ENCODE measurements around the gene EML4.

DNA sequence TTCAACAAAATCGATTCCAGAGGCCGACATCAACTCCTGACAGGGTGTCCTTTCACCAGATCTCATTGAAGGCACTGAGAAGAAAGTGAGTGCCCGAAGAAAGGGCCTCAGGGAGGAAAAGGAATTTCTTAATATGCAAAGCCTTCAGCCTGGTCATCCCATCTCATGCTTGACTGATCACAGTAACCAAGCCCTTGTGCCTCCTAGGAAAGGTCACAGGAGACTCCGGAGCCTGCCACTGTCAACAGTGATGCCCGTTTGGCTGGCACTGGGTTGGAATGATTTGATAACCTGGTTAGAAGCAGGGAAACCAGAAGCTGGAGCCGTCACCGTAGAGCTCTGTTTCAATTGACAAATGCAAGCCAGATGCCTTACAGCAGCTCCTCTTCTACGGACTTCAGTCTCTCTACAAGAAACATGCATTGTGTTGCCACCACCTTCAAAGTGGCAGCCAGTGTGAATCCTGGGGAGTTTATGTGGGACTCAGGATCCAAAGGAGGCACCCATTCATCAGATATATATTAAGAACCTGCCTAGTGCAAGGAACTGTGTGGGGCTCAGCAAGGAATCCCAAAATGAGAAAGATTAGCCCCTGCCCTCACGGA is 167.3 kb downstream of the EML4 start:
- TF ChIP-seq, protein P1, sequence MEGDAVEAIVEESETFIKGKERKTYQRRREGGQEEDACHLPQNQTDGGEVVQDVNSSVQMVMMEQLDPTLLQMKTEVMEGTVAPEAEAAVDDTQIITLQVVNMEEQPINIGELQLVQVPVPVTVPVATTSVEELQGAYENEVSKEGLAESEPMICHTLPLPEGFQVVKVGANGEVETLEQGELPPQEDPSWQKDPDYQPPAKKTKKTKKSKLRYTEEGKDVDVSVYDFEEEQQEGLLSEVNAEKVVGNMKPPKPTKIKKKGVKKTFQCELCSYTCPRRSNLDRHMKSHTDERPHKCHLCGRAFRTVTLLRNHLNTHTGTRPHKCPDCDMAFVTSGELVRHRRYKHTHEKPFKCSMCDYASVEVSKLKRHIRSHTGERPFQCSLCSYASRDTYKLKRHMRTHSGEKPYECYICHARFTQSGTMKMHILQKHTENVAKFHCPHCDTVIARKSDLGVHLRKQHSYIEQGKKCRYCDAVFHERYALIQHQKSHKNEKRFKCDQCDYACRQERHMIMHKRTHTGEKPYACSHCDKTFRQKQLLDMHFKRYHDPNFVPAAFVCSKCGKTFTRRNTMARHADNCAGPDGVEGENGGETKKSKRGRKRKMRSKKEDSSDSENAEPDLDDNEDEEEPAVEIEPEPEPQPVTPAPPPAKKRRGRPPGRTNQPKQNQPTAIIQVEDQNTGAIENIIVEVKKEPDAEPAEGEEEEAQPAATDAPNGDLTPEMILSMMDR (IDR thresholded peaks at IDR 0.05): no peak
- no peak for TF ChIP-seq POLR2A (IDR thresholded peaks at IDR 0.05; ENCODE audit: low read depth)
- TF ChIP-seq POLR2AphosphoS5 (IDR thresholded peaks at IDR 0.05): no peak
- TF ChIP-seq EP300 (IDR thresholded peaks at IDR 0.05): no peak
